CD4-positive, CD25-positive, alpha-beta regulatory T cell (primary cell): ENCODE results near the gene RAB20. TPM values are rescaled to one million over a fixed set of nuclear protein-coding genes. Genes with fewer than 3 reads are reported as not detected.

Experiments
- ATAC-seq, 2 donors: fragments of 150-1000 bp; cut with Tn5 transposase; one replicate each; pipeline ENCODE4 v1.10.0; 2021; ENCODE audit warnings: low read depth in 2 of 2, moderate number of reproducible peaks in 2 of 2, moderate library complexity in 1 of 2
- DNase-seq, 3 donors: peaks; one replicate each; pipeline versions ENCODE4 v3.0.0 to v3.0.0-alpha.2; 2012 to 2022; ENCODE audit warnings: mixed read lengths in 1 of 3
- H3K27ac ChIP-seq: one replicate; pipeline ENCODE4 v1.7.0; 2013; ENCODE audit warnings: mild to moderate bottlenecking, low read length; ENCODE audit not compliant: insufficient read depth, poor library complexity, severe bottlenecking
- H3K27me3 ChIP-seq: one replicate; pipeline ENCODE4 v1.7.0; 2013; ENCODE audit warnings: low read length; ENCODE audit not compliant: control insufficient read depth, insufficient read depth
- H3K36me3 ChIP-seq: one replicate; pipeline ENCODE4 v1.7.0; 2013; ENCODE audit warnings: mild to moderate bottlenecking, low read length, moderate library complexity; ENCODE audit not compliant: control insufficient read depth, insufficient read depth
- H3K4me1 ChIP-seq: 2 replicates; pipeline ENCODE4 v1.7.0; 2013; ENCODE audit warnings: mild to moderate bottlenecking, low read length; ENCODE audit not compliant: insufficient read depth, control insufficient read depth, poor library complexity, severe bottlenecking
- H3K4me3 ChIP-seq: one replicate; pipeline ENCODE4 v1.7.0; 2013; ENCODE audit warnings: low read depth, mild to moderate bottlenecking, low read length, moderate library complexity
- H3K9me3 ChIP-seq, 2 experiments: 1 replicate in 1 of 2; 2 replicates in 1 of 2; pipeline ENCODE4 v1.7.0; 2013; ENCODE audit warnings: low read length in 2 of 2, mild to moderate bottlenecking in 1 of 2, moderate library complexity in 1 of 2; ENCODE audit not compliant: control insufficient read depth in 2 of 2
- H3K27ac Mint-ChIP-seq, 3 donors: one replicate each; pipeline ENCODE4 v1.8.0; 2020 to 2022; ENCODE audit warnings: mild to moderate bottlenecking in 3 of 3, mixed read lengths in 3 of 3, moderate library complexity in 2 of 3
- H3K27me3 Mint-ChIP-seq: one replicate; pipeline ENCODE4 v1.8.0; 2022; ENCODE audit warnings: mild to moderate bottlenecking, mixed read lengths
- H3K36me3 Mint-ChIP-seq: one replicate; pipeline ENCODE4 v1.8.0; 2020; ENCODE audit warnings: mixed read lengths
- H3K4me1 Mint-ChIP-seq, 4 donors: one replicate each; pipeline ENCODE4 v1.8.0; 2020 to 2022; ENCODE audit warnings: mixed read lengths in 4 of 4, mild to moderate bottlenecking in 1 of 4
- H3K4me3 Mint-ChIP-seq, 4 donors: one replicate each; pipeline ENCODE4 v1.8.0; 2020 to 2022; ENCODE audit warnings: mild to moderate bottlenecking in 4 of 4, mixed read lengths in 4 of 4, moderate library complexity in 3 of 4
- H3K9me3 Mint-ChIP-seq, 7 donors: one replicate each; pipeline ENCODE4 v1.8.0; 2020 to 2022; ENCODE audit warnings: mixed read lengths in 7 of 7, mild to moderate bottlenecking in 3 of 7, moderate library complexity in 2 of 7
- polyA plus RNA-seq, 4 donors: library from polyadenylated mRNA; unstranded; fragments of 300-500 nt; fragmentation: Illumina TruSeq; gene quantifications; one replicate each; pipeline ENCODE4 v1.2.3, GENCODE V29; 2021
- total RNA-seq: library from RNA; stranded (reverse); gene quantifications from one replicate; pipeline ENCODE4 v1.2.3, GENCODE V29; 2022

Gene RAB20
- total and polyA plus RNA-seq, 5 donors from 2014 or later, result 1.2 to 4.7 (median 2.4) TPM; not detected in 1

DNA sequence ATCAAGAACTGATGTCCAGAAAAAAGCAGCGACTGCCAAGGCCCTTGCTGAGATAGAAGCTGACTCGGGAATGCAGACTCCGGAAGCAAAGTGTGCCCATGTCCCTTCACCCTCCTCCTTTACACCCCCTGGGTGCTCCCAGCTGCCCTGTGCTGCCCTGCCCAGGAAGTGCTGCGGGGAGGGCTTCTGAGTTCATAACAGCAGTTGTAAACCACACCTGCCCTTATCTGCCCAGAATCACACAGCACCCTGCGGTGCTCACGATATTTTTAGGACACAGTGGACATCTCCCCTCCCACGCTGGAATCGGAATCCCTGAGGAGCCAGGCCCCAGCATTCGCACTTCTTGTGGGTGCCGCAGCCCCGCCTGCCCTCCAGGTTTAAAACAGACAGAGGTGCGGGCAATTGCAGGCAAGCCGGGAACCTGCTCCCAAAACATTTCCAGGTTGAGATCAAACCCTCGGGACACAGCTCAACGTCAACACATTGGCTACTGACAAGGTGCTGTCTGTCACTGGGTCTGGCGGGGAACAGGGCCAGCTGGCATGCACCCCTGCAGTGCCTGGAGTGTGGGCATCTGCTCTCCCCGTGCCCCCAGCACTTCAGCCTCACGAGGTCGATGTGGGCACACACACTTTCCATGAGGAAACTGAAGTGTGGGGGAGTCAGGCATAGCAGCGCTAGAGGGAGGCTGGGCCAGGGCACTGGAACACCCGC, 36.8 kb downstream of the RAB20 start:
- peak overlapping the region; percentile 10 to 71 (median 46) for H3K27ac Mint-ChIP-seq
- Histone ChIP-seq H3K36me3 (no peaks in the 10 kb centered on the region), H3K27me3 (no peaks in the 10 kb centered on the region), H3K9me3 (no peaks in the 10 kb centered on the region), H3K27ac (no peak overlapping the region), H3K4me1 (peaks cover 13% of the 10 kb centered on the region), H3K4me3 (no peak overlapping the region)
- H3K27me3 Mint-ChIP-seq, result no peaks in the 10 kb centered on the region
- DNase-seq (peak in 1 of 3 donors; percentile 84), ATAC-seq (peak in 1 of 2 donors; percentile 42)
- peak overlapping the region in 2 of 4 donors; percentile 45 to 46 for H3K4me3 Mint-ChIP-seq
- H3K9me3 Mint-ChIP-seq, result peaks cover 0 to 2% (median 0%) of the 10 kb centered on the region in 7 donors
- H3K4me1 Mint-ChIP-seq, result peaks cover 0 to 31% (median 2%) of the 10 kb centered on the region in 4 donors
- peaks cover 6% of the 10 kb centered on the region for H3K36me3 Mint-ChIP-seq

DNA sequence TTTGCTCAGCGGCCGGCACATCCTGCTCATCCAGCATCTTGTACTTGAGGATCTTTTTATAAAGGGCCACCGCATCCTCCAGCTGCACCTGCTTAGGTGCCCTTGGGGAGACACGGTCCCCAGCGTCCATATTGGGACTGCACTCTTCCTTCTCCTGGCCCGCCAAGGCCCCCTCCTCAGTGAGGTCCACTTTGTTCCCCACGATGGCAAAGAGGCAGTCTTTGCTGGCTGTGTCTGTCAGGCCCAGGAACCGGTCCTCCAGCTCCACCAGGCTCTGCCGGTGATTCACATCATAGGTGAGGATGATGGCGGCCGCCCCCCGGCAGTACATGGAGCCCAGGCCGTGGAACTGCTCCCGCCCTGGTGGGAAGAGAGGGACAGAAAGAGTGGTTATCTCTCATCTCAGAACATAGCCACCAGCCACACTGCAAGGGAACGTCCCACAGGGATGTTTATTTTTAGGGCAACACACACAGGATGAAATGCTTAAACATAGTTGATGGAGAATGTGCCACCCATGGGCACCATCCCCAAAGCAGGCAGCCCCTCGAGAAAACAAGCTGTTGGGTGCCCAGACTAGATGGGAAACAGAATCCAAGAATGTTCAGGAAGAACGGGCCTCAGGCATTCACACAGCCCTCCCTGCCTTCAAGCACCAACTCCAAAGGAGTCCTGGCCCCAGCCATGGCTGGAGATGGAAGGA, 37.5 kb downstream of the RAB20 start:
- H3K27ac Mint-ChIP-seq, result peak overlapping the region in 2 of 3 donors; percentile 10 to 46
- peaks cover 0 to 31% (median 2%) of the 10 kb centered on the region in 4 donors for H3K4me1 Mint-ChIP-seq
- Histone ChIP-seq H3K27ac (no peak overlapping the region), H3K36me3 (no peaks in the 10 kb centered on the region), H3K4me3 (no peak overlapping the region), H3K9me3 (no peaks in the 10 kb centered on the region), H3K27me3 (no peaks in the 10 kb centered on the region), H3K4me1 (peaks cover 13% of the 10 kb centered on the region)
- peaks cover 6% of the 10 kb centered on the region for H3K36me3 Mint-ChIP-seq
- no peaks in the 10 kb centered on the region for H3K27me3 Mint-ChIP-seq
- no peaks in the 10 kb centered on the region for H3K9me3 Mint-ChIP-seq
- DNase-seq, result no peak
- no peak for ATAC-seq
- peak overlapping the region in 1 of 4 donors; percentile 46 for H3K4me3 Mint-ChIP-seq

DNA sequence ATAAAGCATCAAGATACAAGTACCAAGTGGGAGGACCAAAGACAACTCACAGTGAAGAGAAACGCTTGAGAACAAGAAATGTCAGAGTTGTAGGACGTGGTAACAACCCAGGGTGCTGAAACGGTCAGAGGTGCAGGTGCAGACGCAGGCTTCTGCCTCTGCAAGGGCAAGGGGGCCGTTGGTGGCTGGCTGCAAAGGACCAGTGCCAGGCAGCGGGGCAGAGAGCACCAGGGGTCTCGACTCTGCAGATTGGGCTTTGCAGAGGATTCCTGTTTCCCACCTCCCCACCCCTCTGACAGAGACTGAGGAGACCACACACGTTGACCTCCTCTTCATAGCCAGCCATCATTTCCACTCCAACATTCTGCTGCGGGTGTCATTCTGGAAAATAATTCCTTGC, 38.3 kb downstream of the RAB20 start:
- H3K36me3 ChIP-seq, result no peaks in the 10 kb centered on the region
- no peaks in the 10 kb centered on the region for H3K27me3 ChIP-seq
- Mint-ChIP-seq H3K27me3 (no peaks in the 10 kb centered on the region), H3K9me3 (no peaks in the 10 kb centered on the region), H3K36me3 (peaks cover 6% of the 10 kb centered on the region), H3K4me1 (peaks cover 0 to 31% (median 2%) of the 10 kb centered on the region in 4 donors), H3K27ac (no peak overlapping the region), H3K4me3 (no peak overlapping the region)
- no peak for ATAC-seq
- peaks cover 13% of the 10 kb centered on the region for H3K4me1 ChIP-seq
- no peak overlapping the region for H3K27ac ChIP-seq
- no peak overlapping the region for H3K4me3 ChIP-seq
- DNase-seq, result no peak
- no peaks in the 10 kb centered on the region for H3K9me3 ChIP-seq

DNA sequence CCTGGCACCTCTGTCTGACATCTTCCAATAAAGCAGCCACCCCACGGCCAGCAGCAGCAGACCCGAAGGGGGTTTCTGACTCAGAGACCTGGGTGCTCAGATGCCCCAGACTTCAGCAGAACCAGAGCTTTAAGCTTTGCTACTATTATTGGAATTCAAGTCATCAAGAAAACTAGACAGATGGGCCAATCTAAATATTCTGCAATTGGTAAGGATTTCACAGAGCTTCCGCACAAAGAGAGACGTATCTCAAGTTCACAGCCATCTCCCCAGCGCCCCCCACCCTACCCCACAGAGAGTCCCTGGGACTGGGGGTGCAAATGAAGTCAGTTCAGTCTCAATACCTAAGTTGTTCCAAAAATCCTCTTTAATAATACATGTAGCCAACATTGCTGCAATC, 38.8 kb downstream of the RAB20 start:
- peak overlapping the region in 1 of 3 donors; percentile 2 for H3K27ac Mint-ChIP-seq
- no peak overlapping the region for H3K4me3 Mint-ChIP-seq
- no peaks in the 10 kb centered on the region for H3K9me3 Mint-ChIP-seq
- H3K27me3 Mint-ChIP-seq, result no peaks in the 10 kb centered on the region
- DNase-seq, result no peak
- H3K27me3 ChIP-seq, result no peaks in the 10 kb centered on the region
- H3K36me3 ChIP-seq, result no peaks in the 10 kb centered on the region
- H3K4me3 ChIP-seq, result no peak overlapping the region
- peaks cover 13% of the 10 kb centered on the region for H3K4me1 ChIP-seq
- H3K36me3 Mint-ChIP-seq, result peaks cover 6% of the 10 kb centered on the region
- H3K4me1 Mint-ChIP-seq, result peaks cover 0 to 31% (median 2%) of the 10 kb centered on the region in 4 donors
- no peaks in the 10 kb centered on the region for H3K9me3 ChIP-seq
- ATAC-seq, result no peak
- no peak overlapping the region for H3K27ac ChIP-seq

DNA sequence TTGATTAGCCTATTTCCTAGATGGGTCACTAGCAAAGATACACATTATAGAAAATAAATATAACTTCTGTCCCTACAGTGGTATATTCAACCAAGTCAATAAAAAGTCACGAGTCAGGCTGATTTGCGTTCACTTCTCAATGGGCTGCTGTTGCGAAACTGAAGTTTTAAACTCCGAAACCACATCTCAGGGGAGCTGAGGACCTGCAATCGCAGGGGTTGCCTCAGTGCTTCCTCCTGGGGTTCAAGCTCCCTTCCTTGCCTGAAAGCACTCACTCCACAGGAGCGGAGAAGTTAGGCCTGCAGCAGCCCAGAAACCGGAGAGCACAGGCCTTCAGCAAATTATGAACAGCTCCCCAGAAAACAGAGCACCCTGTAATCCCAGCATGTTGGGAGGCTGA, 39.6 kb downstream of the RAB20 start:
- H3K27ac Mint-ChIP-seq, result no peak overlapping the region
- no peaks in the 10 kb centered on the region for H3K27me3 Mint-ChIP-seq
- DNase-seq (no peak), ATAC-seq (no peak)
- peaks cover 0 to 31% (median 2%) of the 10 kb centered on the region in 4 donors for H3K4me1 Mint-ChIP-seq
- no peak overlapping the region for H3K4me3 Mint-ChIP-seq
- H3K36me3 Mint-ChIP-seq, result peaks cover 6% of the 10 kb centered on the region
- no peaks in the 10 kb centered on the region for H3K9me3 Mint-ChIP-seq
- Histone ChIP-seq H3K9me3 (no peaks in the 10 kb centered on the region), H3K36me3 (no peaks in the 10 kb centered on the region), H3K4me1 (peaks cover 13% of the 10 kb centered on the region), H3K27me3 (no peaks in the 10 kb centered on the region), H3K4me3 (no peak overlapping the region), H3K27ac (no peak overlapping the region)

DNA sequence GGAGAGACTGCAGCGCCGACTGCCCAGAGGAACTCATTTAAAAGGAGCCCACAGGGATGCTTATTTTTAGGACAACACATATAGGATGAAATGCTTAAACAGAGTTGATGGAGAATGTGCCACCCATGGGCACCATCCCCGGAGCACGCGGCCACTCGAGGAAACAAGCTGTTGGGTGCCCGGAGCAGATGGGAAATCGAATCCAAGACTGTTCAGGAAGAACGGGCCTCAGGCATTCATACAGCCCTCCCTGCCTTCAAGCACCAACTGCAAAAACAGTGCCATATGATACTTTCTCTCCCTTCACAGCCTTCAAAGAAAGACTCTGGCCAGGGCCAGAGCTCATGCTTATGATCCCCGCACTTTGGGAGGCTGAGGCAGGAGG, 40.2 kb downstream of the RAB20 start:
- H3K4me3 ChIP-seq, result no peak overlapping the region
- peaks cover 13% of the 10 kb centered on the region for H3K4me1 ChIP-seq
- H3K36me3 ChIP-seq, result no peaks in the 10 kb centered on the region
- H3K27ac ChIP-seq, result no peak overlapping the region
- DNase-seq, result no peak
- no peaks in the 10 kb centered on the region for H3K9me3 ChIP-seq
- no peak for ATAC-seq
- Mint-ChIP-seq H3K27me3 (no peaks in the 10 kb centered on the region), H3K9me3 (no peaks in the 10 kb centered on the region), H3K4me3 (no peak overlapping the region), H3K27ac (no peak overlapping the region), H3K36me3 (peaks cover 6% of the 10 kb centered on the region), H3K4me1 (peaks cover 0 to 25% (median 2%) of the 10 kb centered on the region in 4 donors)
- H3K27me3 ChIP-seq, result no peaks in the 10 kb centered on the region

DNA sequence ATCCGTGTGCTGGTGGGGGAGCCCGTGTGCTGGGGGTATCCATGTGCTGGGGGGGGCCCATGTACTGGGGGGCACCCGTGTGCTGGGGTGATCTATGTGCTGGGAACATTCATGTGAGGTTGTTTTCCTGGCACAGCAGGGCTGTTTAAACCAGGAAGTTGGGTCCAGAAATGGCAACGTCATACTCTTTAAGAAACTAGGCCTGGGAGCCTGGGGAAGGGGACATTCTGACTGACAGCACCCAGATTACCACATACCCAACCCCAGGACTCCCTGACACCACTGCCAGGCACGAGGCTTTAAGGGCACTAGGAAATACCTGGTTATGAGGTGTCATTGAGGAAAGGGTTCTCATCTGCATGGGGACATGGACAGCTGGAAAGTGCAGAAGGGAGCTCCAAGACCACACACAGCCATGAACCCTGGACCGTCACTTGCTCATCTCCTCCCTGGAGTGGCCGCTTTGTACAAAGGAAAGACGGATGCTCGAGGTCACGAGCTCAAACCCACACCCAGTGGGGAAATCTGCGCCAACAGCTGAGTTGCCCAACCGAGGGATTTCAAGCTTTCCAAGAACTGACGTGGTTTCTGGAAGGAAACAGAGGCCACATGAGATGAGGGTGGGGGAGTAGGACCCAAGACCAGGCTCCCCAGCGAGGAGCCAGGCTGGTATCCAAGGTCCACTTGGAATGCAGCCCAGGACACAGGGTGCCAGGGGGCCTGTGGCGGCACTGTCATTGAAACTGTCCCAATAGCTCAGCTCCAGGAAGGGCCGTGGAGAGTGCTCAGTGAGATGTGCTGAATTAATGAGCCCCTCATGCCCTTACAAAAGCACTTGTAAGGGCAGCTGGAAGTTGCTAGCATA, 40.9 kb downstream of the RAB20 start:
- no peak for DNase-seq
- H3K4me1 ChIP-seq, result peaks cover 13% of the 10 kb centered on the region
- H3K4me3 ChIP-seq, result no peak overlapping the region
- no peaks in the 10 kb centered on the region for H3K36me3 ChIP-seq
- Mint-ChIP-seq H3K36me3 (peaks cover 6% of the 10 kb centered on the region), H3K4me3 (no peak overlapping the region), H3K9me3 (no peaks in the 10 kb centered on the region), H3K4me1 (peaks cover 0 to 19% (median 4%) of the 10 kb centered on the region in 4 donors), H3K27ac (no peak overlapping the region), H3K27me3 (no peaks in the 10 kb centered on the region)
- no peaks in the 10 kb centered on the region for H3K27me3 ChIP-seq
- ATAC-seq, result no peak
- H3K9me3 ChIP-seq, result no peaks in the 10 kb centered on the region
- H3K27ac ChIP-seq, result no peak overlapping the region
